Measurements from ENCODE around the gene STX7. TPM values are rescaled to one million over a fixed set of nuclear protein-coding genes. Genes with fewer than 3 reads are reported as not detected.

The STX7 gene
- total RNA-seq, 2 experiments from 2014 or later = 13.3 to 20.3 TPM

GRCh38 chr6:132506869-132507808 lies 5.8 kb downstream of the STX7 start:
- H3K4me3 Mint-ChIP-seq = no peak overlapping the region
- H3K27ac Mint-ChIP-seq = no peak overlapping the region
- intact Hi-C loops (cut with DNase I, micrococcal nuclease) = no loop called here
- peaks cover 14% of the 10 kb centered on the region for H3K36me3 Mint-ChIP-seq (ENCODE audit: low read depth)
- DNase-seq (no peak), ATAC-seq (no peak)
- POLR2A ChIA-PET = no interaction called here
- H3K27me3 Mint-ChIP-seq = no peaks in the 10 kb centered on the region
- CTCF ChIA-PET = interaction anchor here (1.6 kb wide), 1 partner anchor 21 kb away, joined by 3 read pairs; no protein-coding TSS in a partner anchor
- H3K9me3 Mint-ChIP-seq (ENCODE audit: low read depth) = no peaks in the 10 kb centered on the region
- peaks cover 41% of the 10 kb centered on the region for H3K4me1 Mint-ChIP-seq

- no peak for DNase-seq
- Mint-ChIP-seq H3K27ac (no peak overlapping the region), H3K4me1 (peaks cover 36% of the 10 kb centered on the region), H3K9me3 (ENCODE audit: low read depth) (no peaks in the 10 kb centered on the region), H3K36me3 (ENCODE audit: low read depth) (peaks cover 20% of the 10 kb centered on the region), H3K4me3 (no peak overlapping the region), H3K27me3 (no peaks in the 10 kb centered on the region)
- CTCF ChIA-PET = no interaction called here
- ATAC-seq = no peak
- POLR2A ChIA-PET = no interaction called here
- intact Hi-C loops (cut with DNase I, micrococcal nuclease) = no loop called here
Measured at GRCh38 chr6:132506461-132506860, 6.5 kb downstream of the STX7 start.

GRCh38 chr6:132505158-132505557 lies 7.8 kb downstream of the STX7 start:
- intact Hi-C loops (cut with DNase I, micrococcal nuclease) = no loop called here
- ChIA-PET POLR2A (no interaction called here), CTCF (no interaction called here)
- ATAC-seq = no peak
- Mint-ChIP-seq H3K36me3 (ENCODE audit: low read depth) (peaks cover 26% of the 10 kb centered on the region), H3K27ac (no peak overlapping the region), H3K4me1 (peaks cover 29% of the 10 kb centered on the region), H3K27me3 (no peaks in the 10 kb centered on the region), H3K4me3 (no peak overlapping the region), H3K9me3 (ENCODE audit: low read depth) (no peaks in the 10 kb centered on the region)
- no peak for DNase-seq

- CTCF ChIA-PET = no interaction called here
- POLR2A ChIA-PET = no interaction called here
- Mint-ChIP-seq H3K4me3 (no peak overlapping the region), H3K36me3 (ENCODE audit: low read depth) (peaks cover 30% of the 10 kb centered on the region), H3K9me3 (ENCODE audit: low read depth) (no peaks in the 10 kb centered on the region), H3K27ac (no peak overlapping the region), H3K4me1 (peaks cover 33% of the 10 kb centered on the region), H3K27me3 (no peaks in the 10 kb centered on the region)
- intact Hi-C loops (cut with DNase I, micrococcal nuclease) = no loop called here
- no peak for ATAC-seq
- no peak for DNase-seq
Measured at GRCh38 chr6:132504757-132505156, 8.2 kb downstream of the STX7 start.

- no peak overlapping the region for H3K27ac Mint-ChIP-seq
- H3K4me1 Mint-ChIP-seq = peaks cover 44% of the 10 kb centered on the region
- ATAC-seq (no peak), DNase-seq (no peak)
- H3K9me3 Mint-ChIP-seq (ENCODE audit: low read depth) = peaks cover 2% of the 10 kb centered on the region
- H3K27me3 Mint-ChIP-seq = no peaks in the 10 kb centered on the region
- peaks cover 41% of the 10 kb centered on the region for H3K36me3 Mint-ChIP-seq (ENCODE audit: low read depth)
- no peak overlapping the region for H3K4me3 Mint-ChIP-seq
- CTCF ChIA-PET = interaction anchor here (2.3 kb wide), 1 partner anchor 220 kb away, joined by 6 read pairs; no protein-coding TSS in a partner anchor
- intact Hi-C loops (cut with DNase I, micrococcal nuclease) = no loop called here
- POLR2A ChIA-PET = no interaction called here
Measured at GRCh38 chr6:132499757-132500156, 13.2 kb downstream of the STX7 start.

- ATAC-seq (no peak), DNase-seq (no peak)
- ChIA-PET POLR2A (no interaction called here), CTCF (no interaction called here)
- no peak overlapping the region for H3K4me3 Mint-ChIP-seq
- no peak overlapping the region for H3K27ac Mint-ChIP-seq
- H3K36me3 Mint-ChIP-seq (ENCODE audit: low read depth) = peaks cover 47% of the 10 kb centered on the region
- peaks cover 7% of the 10 kb centered on the region for H3K9me3 Mint-ChIP-seq (ENCODE audit: low read depth)
- H3K27me3 Mint-ChIP-seq = no peaks in the 10 kb centered on the region
- peaks cover 41% of the 10 kb centered on the region for H3K4me1 Mint-ChIP-seq
- intact Hi-C loops (cut with DNase I, micrococcal nuclease) = no loop called here
Measured at GRCh38 chr6:132498638-132499037, 14.3 kb downstream of the STX7 start.

GRCh38 chr6:132496519-132497180 lies 16.3 kb downstream of the STX7 start:
- no peak overlapping the region for H3K27ac Mint-ChIP-seq
- intact Hi-C loops (cut with DNase I, micrococcal nuclease) = no loop called here
- POLR2A ChIA-PET = no interaction called here
- DNase-seq (no peak), ATAC-seq (no peak)
- no peak overlapping the region for H3K4me3 Mint-ChIP-seq
- H3K27me3 Mint-ChIP-seq = no peaks in the 10 kb centered on the region
- H3K4me1 Mint-ChIP-seq = peaks cover 44% of the 10 kb centered on the region
- peaks cover 7% of the 10 kb centered on the region for H3K9me3 Mint-ChIP-seq (ENCODE audit: low read depth)
- CTCF ChIA-PET = interaction anchor here (1.1 to 4.2 kb wide), 5 partner anchors 9 to 217 kb away, joined by 3 to 32 read pairs (median 5); no protein-coding TSS in a partner anchor
- peaks cover 46% of the 10 kb centered on the region for H3K36me3 Mint-ChIP-seq (ENCODE audit: low read depth)

GRCh38 chr6:132495604-132496079 lies 17.3 kb downstream of the STX7 start:
- ATAC-seq (peak; percentile 39), DNase-seq (no peak)
- Mint-ChIP-seq H3K4me3 (no peak overlapping the region), H3K4me1 (peaks cover 44% of the 10 kb centered on the region), H3K27ac (peak overlapping the region; percentile 27), H3K36me3 (ENCODE audit: low read depth) (peaks cover 41% of the 10 kb centered on the region), H3K27me3 (no peaks in the 10 kb centered on the region), H3K9me3 (ENCODE audit: low read depth) (peaks cover 7% of the 10 kb centered on the region)
- intact Hi-C loops (cut with DNase I, micrococcal nuclease) = no loop called here
- CTCF ChIA-PET = interaction anchor here (1.0 to 4.2 kb wide), 6 partner anchors 8 to 216 kb away, joined by 3 to 32 read pairs (median 4); partner anchors contain the start of gene STX7
- POLR2A ChIA-PET = no interaction called here

GRCh38 chr6:132494954-132495353 lies 18.0 kb downstream of the STX7 start:
- Mint-ChIP-seq H3K4me1 (peaks cover 39% of the 10 kb centered on the region), H3K27me3 (no peaks in the 10 kb centered on the region), H3K4me3 (no peak overlapping the region), H3K36me3 (ENCODE audit: low read depth) (peaks cover 36% of the 10 kb centered on the region), H3K9me3 (ENCODE audit: low read depth) (peaks cover 7% of the 10 kb centered on the region), H3K27ac (peak overlapping the region; percentile 14)
- DNase-seq (no peak), ATAC-seq (peak; percentile 81)
- POLR2A ChIA-PET = no interaction called here
- intact Hi-C loops (cut with DNase I, micrococcal nuclease) = no loop called here
- CTCF ChIA-PET = interaction anchor here (1.1 to 4.2 kb wide), 3 partner anchors 10 to 215 kb away, joined by 5 to 32 read pairs (median 23); partner anchors contain the start of gene STX7

GRCh38 chr6:132491881-132492280 lies 21.0 kb downstream of the STX7 start:
- intact Hi-C loops (cut with DNase I, micrococcal nuclease) = no loop called here
- peaks cover 40% of the 10 kb centered on the region for H3K4me1 Mint-ChIP-seq
- DNase-seq (no peak), ATAC-seq (no peak)
- peaks cover 20% of the 10 kb centered on the region for H3K36me3 Mint-ChIP-seq (ENCODE audit: low read depth)
- peaks cover 7% of the 10 kb centered on the region for H3K9me3 Mint-ChIP-seq (ENCODE audit: low read depth)
- no peak overlapping the region for H3K27ac Mint-ChIP-seq
- no peak overlapping the region for H3K4me3 Mint-ChIP-seq
- ChIA-PET CTCF (interaction anchor here (1.3 kb wide), 1 partner anchor 194 kb away, joined by 3 read pairs; no protein-coding TSS in a partner anchor), POLR2A (no interaction called here)
- no peaks in the 10 kb centered on the region for H3K27me3 Mint-ChIP-seq

- ChIA-PET POLR2A (no interaction called here), CTCF (interaction anchor here (1.3 kb wide), 1 partner anchor 193 kb away, joined by 3 read pairs; no protein-coding TSS in a partner anchor)
- intact Hi-C loops (cut with DNase I, micrococcal nuclease) = no loop called here
- ATAC-seq (no peak), DNase-seq (peak; percentile 52)
- no peak overlapping the region for H3K4me3 Mint-ChIP-seq
- H3K4me1 Mint-ChIP-seq = peaks cover 36% of the 10 kb centered on the region
- H3K27me3 Mint-ChIP-seq = no peaks in the 10 kb centered on the region
- H3K9me3 Mint-ChIP-seq (ENCODE audit: low read depth) = peaks cover 7% of the 10 kb centered on the region
- H3K36me3 Mint-ChIP-seq (ENCODE audit: low read depth) = peaks cover 20% of the 10 kb centered on the region
- H3K27ac Mint-ChIP-seq = no peak overlapping the region
Measured at GRCh38 chr6:132491303-132491702, 21.6 kb downstream of the STX7 start.
